Prostate gland (tissue), 2 donors: ENCODE data around the gene SHISA8. TPM values are rescaled to one million over a fixed set of nuclear protein-coding genes. Genes with fewer than 3 reads are reported as not detected.
"Not testable (repeated sequence)": the region's sequence is repeated elsewhere in the genome, so short reads cannot be mapped to it uniquely, and the experiment has no call there.

Experiments used
- DNase-seq: peaks from one replicate; pipeline ENCODE4 v3.0.0-alpha.2; 2019; ENCODE audit warnings: low spot score
- H3K27ac ChIP-seq, 2 donors: fragments of 200-600 bp; sonication (generic); 2 replicates each; pipeline ENCODE4 v1.5.1; 2017 to 2019
- H3K27me3 ChIP-seq: fragments of 200-600 bp; sonication (generic); replicated peaks from 2 replicates; pipeline ENCODE4 v1.5.1; 2019; ENCODE audit not compliant: insufficient read depth
- H3K36me3 ChIP-seq, 2 donors: fragments of 200-600 bp; sonication (generic); 1 replicate in 1 of 2; 2 replicates in 1 of 2; pipeline versions ENCODE4 v1.5.1 to v1.8.1; 2017 to 2019
- H3K4me1 ChIP-seq: fragments of 200-600 bp; sonication (generic); replicated peaks from 2 replicates; pipeline ENCODE4 v1.5.1; 2019
- H3K4me3 ChIP-seq, 2 donors: fragments of 200-600 bp; sonication (generic); 2 replicates each; pipeline ENCODE4 v1.5.1; 2017 to 2019
- H3K9me3 ChIP-seq: fragments of 200-600 bp; sonication (generic); 2 replicates; pipeline ENCODE4 v1.5.1; 2017
- POLR2A ChIP-seq: fragments of 450-650 bp; IDR thresholded peaks from one replicate; pipeline ENCODE4 v1.6.1; 2016; ENCODE audit warnings: antibody characterized with exemption, mild to moderate bottlenecking
- POLR2AphosphoS5 ChIP-seq: sonication (generic); formaldehyde crosslinking; IDR thresholded peaks from one replicate; pipeline ENCODE4 v1.6.1; 2017; ENCODE audit warnings: antibody characterized with exemption
- WGBS: methylation state at CpG from one replicate; pipeline ENCODE4 v1.1.5; 2018; 5-methylcytosine and 5-hydroxymethylcytosine counted together
- intact Hi-C: fragments of 100-400 bp; cut with DNase I; formaldehyde crosslinking; loops from one replicate; pipeline ENCODE4 v1.14.2; 2022
- total RNA-seq, 2 donors: library from RNA; depleted of rRNA; stranded (reverse); fragments of >200 nt; gene quantifications; one replicate each; pipeline ENCODE4 v1.1.0, GENCODE V29; 2016
- TF ChIP-seq, protein P1 (sequence below), 4 experiments: fragments of 200-600 bp in 2 of 4; fragments of 450-650 bp in 2 of 4; sonication (generic) in 2 of 4; IDR thresholded peaks; 1 replicate in 3 of 4; 2 replicates in 1 of 4; pipeline ENCODE4 v1.5.1; 2016 to 2019; ENCODE audit warnings: antibody characterized with exemption in 4 of 4, mild to moderate bottlenecking in 2 of 4, moderate library complexity in 2 of 4

SHISA8 gene
- total RNA-seq, 2 donors from 2014 or later: not detected

DNA sequence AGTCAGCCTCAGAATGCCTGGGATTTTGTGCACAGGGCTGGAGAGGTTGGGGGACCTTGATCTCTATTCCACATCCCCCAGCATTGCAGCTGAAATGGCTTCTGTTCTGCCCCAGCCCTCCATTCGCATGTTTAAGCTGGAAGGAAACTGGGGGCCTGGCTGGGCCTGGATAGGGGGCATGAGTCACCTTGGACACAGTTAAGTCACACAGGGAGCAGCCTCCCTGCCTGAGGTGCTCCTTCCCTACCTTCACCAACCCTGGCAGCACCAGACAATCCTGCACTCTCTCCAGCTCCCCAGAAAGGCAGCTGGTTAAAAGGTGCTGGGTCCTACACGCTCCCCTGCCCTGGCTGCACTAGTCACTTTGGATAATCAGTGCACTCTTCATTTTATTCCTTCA is 37.8 kb upstream of the SHISA8 start:
- Histone ChIP-seq H3K27me3 (no peaks in the 10 kb centered on the region), H3K9me3 (no peaks in the 10 kb centered on the region), H3K4me3 (no peak overlapping the region), H3K36me3 (no peaks in the 10 kb centered on the region), H3K27ac (no peak overlapping the region), H3K4me1 (no peaks in the 10 kb centered on the region)
- no peak for DNase-seq
- intact Hi-C loops: no loop called here
- no peak for TF ChIP-seq POLR2A
- TF ChIP-seq, protein P1, sequence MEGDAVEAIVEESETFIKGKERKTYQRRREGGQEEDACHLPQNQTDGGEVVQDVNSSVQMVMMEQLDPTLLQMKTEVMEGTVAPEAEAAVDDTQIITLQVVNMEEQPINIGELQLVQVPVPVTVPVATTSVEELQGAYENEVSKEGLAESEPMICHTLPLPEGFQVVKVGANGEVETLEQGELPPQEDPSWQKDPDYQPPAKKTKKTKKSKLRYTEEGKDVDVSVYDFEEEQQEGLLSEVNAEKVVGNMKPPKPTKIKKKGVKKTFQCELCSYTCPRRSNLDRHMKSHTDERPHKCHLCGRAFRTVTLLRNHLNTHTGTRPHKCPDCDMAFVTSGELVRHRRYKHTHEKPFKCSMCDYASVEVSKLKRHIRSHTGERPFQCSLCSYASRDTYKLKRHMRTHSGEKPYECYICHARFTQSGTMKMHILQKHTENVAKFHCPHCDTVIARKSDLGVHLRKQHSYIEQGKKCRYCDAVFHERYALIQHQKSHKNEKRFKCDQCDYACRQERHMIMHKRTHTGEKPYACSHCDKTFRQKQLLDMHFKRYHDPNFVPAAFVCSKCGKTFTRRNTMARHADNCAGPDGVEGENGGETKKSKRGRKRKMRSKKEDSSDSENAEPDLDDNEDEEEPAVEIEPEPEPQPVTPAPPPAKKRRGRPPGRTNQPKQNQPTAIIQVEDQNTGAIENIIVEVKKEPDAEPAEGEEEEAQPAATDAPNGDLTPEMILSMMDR (IDR thresholded peaks at IDR 0.05): no peak
- TF ChIP-seq POLR2AphosphoS5: no peak
- WGBS: 94% methylated on average over 2 of the region's 2 CpGs

DNA sequence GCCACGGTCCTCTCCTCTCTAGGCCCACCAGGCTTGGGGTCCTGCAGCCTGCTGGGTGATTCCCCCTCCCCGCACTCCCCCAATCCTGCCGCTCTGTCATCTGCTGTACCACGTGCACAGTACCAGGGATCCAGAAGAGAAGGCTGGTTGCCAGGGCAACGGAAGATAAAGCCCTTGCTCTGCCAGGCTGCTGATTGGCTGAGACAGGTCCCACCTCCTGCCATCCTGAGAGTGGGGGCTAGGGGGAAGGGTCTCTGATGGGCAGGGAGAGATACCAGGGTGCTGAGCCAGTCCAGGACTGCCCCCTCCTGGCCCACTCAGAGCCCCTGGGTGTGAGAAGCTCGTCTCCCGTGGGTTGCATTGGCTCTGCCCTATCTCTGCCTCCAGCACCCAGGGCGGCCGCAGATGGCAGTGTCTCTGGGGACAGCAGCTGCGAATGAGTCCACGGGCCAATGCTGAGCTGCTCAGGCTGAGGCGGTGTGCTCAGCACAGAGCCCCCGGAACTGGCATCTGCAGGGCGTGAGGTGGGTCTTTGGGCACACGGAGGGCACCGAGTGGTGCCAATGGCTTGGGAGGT is 37.1 kb upstream of the SHISA8 start, which contains the start of gene SMIM45:
Gene SMIM45, plus strand, starts transcription at position 253 of the 577 bp plus-strand sequence.
- DNase-seq: no peak
- no peaks in the 10 kb centered on the region for H3K4me1 ChIP-seq
- WGBS: 62% methylated on average over 16 of the region's 16 CpGs
- no peak within 1 kb of the TSS for H3K27ac ChIP-seq
- H3K9me3 ChIP-seq: no peaks in the 10 kb centered on the region
- no peaks in the 10 kb centered on the region for H3K36me3 ChIP-seq
- H3K27me3 ChIP-seq: no peaks in the 10 kb centered on the region
- no peak within 1 kb of the TSS for H3K4me3 ChIP-seq
- intact Hi-C loops: no loop called here
- no peak for TF ChIP-seq POLR2A
- TF ChIP-seq POLR2AphosphoS5: no peak
- TF ChIP-seq, protein P1 (IDR thresholded peaks at IDR 0.05): no peak

- no peak overlapping the region for H3K4me3 ChIP-seq
- no peaks in the 10 kb centered on the region for H3K27me3 ChIP-seq
- TF ChIP-seq POLR2A (no peak), POLR2AphosphoS5 (no peak)
- TF ChIP-seq, protein P1 (IDR thresholded peaks at IDR 0.05): no peak
- H3K36me3 ChIP-seq: no peaks in the 10 kb centered on the region
- peaks cover 5% of the 10 kb centered on the region for H3K4me1 ChIP-seq
- H3K27ac ChIP-seq: no peak overlapping the region
- WGBS: 92% methylated on average over 7 of the region's 7 CpGs
- no peaks in the 10 kb centered on the region for H3K9me3 ChIP-seq
- intact Hi-C loops: no loop called here
- DNase-seq: no peak
These were observed 34.6 kb upstream of the SHISA8 start for GRCh38 chr22:41949297-41949965.

- H3K27me3 ChIP-seq, DNase-seq, H3K4me3 ChIP-seq, H3K9me3 ChIP-seq, H3K36me3 ChIP-seq, intact Hi-C loops, H3K27ac ChIP-seq, H3K4me1 ChIP-seq: not testable (repeated sequence)
- WGBS: 90% methylated on average over 8 of the region's 8 CpGs
These were observed 34.0 kb upstream of the SHISA8 start for GRCh38 chr22:41948928-41949296.

- DNase-seq: no peak
- H3K27me3 ChIP-seq: no peaks in the 10 kb centered on the region
- TF ChIP-seq POLR2A (no peak), POLR2AphosphoS5 (no peak)
- TF ChIP-seq, protein P1 (IDR thresholded peaks at IDR 0.05): no peak
- 86% methylated on average over 2 of the region's 2 CpGs for WGBS
- no peaks in the 10 kb centered on the region for H3K36me3 ChIP-seq
- H3K4me3 ChIP-seq: no peak overlapping the region
- H3K4me1 ChIP-seq: peaks cover 5% of the 10 kb centered on the region
- H3K9me3 ChIP-seq: no peaks in the 10 kb centered on the region
- H3K27ac ChIP-seq: no peak overlapping the region
- intact Hi-C loops: no loop called here
These were observed 33.3 kb upstream of the SHISA8 start for GRCh38 chr22:41948142-41948541.
